Measurements from ENCODE around the gene EPHA4.

EPHA4 gene

DNA sequence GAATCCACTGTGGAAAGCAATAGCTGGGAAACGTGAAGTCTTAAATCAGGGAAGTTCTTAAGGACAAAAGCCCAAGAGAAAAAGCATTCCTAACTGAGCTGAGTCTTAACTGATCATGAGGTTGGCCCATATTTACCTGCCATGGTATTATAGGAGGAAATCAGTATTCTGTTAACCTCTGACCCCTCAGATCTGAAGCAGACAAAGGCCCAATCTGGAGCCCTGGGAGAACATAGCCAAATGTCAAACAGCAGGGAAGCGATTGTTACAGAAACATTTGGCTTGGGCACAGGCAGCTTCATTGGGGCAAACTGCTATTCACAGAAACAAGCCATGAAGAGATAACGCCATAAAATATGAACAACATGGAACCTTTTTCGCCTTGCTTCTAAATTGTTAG is 18.8 kb downstream of the EPHA4 start:
- in situ Hi-C loops (cut with MboI; ENCODE audit: low sequenced_read_pairs, unreplicated experiment) = loop anchor here (25.0 kb wide), 1 partner anchor 866 kb away; no protein-coding TSS in a partner anchor
- TF ChIP-seq CTCF (IDR thresholded peaks at IDR 0.05; ENCODE audit: borderline replicate concordance, control extremely low read depth, extremely low read depth, insufficient read depth, missing control alignments) = no peak
- DNase-seq (ENCODE audit: low spot score) = no peak

DNA sequence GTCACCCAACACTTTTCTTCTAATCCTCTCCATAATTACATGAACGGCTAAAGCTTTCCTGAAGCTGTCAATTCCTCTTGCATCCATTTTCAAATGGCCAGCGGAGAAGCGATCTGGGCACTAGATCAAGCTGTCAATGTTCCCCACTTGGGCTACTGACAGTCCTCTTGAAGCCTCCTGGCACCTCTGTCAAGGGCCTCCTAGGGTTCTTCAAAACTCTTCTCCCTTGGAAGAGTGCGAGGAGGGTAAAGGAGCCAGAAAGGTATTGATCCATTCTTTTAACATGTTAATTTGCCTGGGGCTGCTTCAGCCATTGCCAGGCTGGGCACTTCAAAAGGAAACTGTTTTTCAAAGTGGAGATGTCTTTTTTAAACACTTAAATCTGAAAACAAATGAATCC is 19.8 kb downstream of the EPHA4 start:
- in situ Hi-C loops (cut with MboI; ENCODE audit: low sequenced_read_pairs, unreplicated experiment) = loop anchor here (25.0 kb wide), 1 partner anchor 865 kb away; no protein-coding TSS in a partner anchor
- no peak for DNase-seq (ENCODE audit: low spot score)
- no peak for TF ChIP-seq CTCF (IDR thresholded peaks at IDR 0.05; ENCODE audit: borderline replicate concordance, control extremely low read depth, extremely low read depth, insufficient read depth, missing control alignments)

- DNase-seq (ENCODE audit: low spot score) = no peak
- no peak for TF ChIP-seq CTCF (IDR thresholded peaks at IDR 0.05; ENCODE audit: borderline replicate concordance, control extremely low read depth, extremely low read depth, insufficient read depth, missing control alignments)
- in situ Hi-C loops (cut with MboI; ENCODE audit: low sequenced_read_pairs, unreplicated experiment) = loop anchor here (25.0 kb wide), 1 partner anchor 865 kb away; no protein-coding TSS in a partner anchor
These were observed 20.2 kb downstream of the EPHA4 start for GRCh38 chr2:221551864-221552263.

- no peak for TF ChIP-seq CTCF (IDR thresholded peaks at IDR 0.05; ENCODE audit: borderline replicate concordance, control extremely low read depth, extremely low read depth, insufficient read depth, missing control alignments)
- DNase-seq (ENCODE audit: low spot score) = no peak
- in situ Hi-C loops (cut with MboI; ENCODE audit: low sequenced_read_pairs, unreplicated experiment) = no loop called here
These were observed 23.0 kb downstream of the EPHA4 start for GRCh38 chr2:221549143-221549542.

DNA sequence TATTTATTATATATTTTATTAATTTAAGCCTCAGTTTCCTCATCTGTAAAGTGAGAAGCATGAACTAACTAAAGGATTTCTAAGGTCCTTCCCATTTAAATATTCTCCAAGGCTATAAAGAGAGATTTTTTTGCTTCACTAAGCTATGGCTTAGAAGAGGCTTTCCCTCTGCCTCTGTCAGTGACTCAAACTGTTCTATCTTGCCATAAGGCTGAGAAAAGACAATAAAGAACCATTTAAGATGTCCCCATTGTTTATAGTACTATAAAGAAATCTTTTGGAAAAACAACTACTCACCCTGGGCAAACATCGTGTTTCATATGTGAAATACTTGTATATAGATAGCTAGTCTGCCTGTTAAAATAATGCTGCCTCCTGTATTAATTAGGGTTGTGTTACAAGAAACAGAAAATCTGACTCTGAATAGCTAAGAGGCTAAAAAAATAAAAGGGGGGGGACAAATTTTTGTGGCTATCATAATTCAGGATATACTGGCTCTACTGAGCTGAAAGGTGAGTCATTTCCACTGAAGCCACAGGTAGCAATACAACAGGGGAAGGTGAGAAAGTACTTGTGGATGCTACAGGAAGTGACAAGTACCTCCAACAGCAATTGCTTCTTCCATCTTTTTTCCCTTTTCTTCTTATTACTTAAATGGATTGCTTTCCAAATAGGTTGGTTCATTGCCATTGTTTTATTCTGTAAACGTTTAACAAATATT is 25.4 kb downstream of the EPHA4 start:
- TF ChIP-seq CTCF (IDR thresholded peaks at IDR 0.05; ENCODE audit: borderline replicate concordance, control extremely low read depth, extremely low read depth, insufficient read depth, missing control alignments) = no peak
- DNase-seq (ENCODE audit: low spot score) = no peak
- in situ Hi-C loops (cut with MboI; ENCODE audit: low sequenced_read_pairs, unreplicated experiment) = no loop called here

DNA sequence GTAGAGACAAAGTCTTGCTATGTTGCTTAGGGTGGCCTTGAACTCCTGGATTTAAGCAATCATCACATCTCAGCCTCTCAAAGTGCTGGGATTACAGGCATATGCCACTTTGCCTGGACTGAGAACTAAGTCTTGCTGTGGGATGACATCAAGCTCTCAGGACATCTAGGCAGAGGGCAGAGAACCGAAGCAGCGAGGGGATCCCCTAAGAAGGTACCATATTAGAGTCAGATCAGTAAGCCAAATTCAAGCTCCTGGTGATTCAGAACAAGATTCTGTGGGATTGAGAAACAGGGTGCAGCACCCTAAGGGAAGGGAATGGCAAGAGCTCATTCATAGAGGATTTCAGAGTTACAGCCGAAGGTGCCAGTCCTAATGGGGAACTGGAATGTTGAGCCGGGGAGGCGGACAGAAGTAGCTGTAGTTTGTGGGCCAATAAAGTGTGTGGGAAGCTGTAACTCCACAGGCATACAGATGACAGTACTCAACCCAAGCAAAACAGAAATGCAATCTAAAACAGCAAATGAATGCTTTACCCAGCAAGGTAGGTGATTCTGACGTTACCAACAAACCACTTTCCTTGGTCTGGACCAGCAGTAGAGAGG is 30.9 kb downstream of the EPHA4 start:
- TF ChIP-seq CTCF (IDR thresholded peaks at IDR 0.05; ENCODE audit: borderline replicate concordance, control extremely low read depth, extremely low read depth, insufficient read depth, missing control alignments) = no peak
- DNase-seq (ENCODE audit: low spot score) = no peak
- in situ Hi-C loops (cut with MboI; ENCODE audit: low sequenced_read_pairs, unreplicated experiment) = no loop called here
